Psoas muscle (tissue), 8 donors: ENCODE results near the gene POC1B. TPM values are rescaled to one million over a fixed set of nuclear protein-coding genes. Genes with fewer than 3 reads are reported as not detected.

Experiments
- ATAC-seq, 4 donors: fragments of 200-7000 bp; cut with Tn5 transposase; one replicate each; pipeline ENCODE4 v1.9.1; 2020; ENCODE audit warnings: moderate library complexity in 3 of 4, mild to moderate bottlenecking in 2 of 4
- DNase-seq, 2 donors: peaks; one replicate each; pipeline ENCODE4 v3.0.0-alpha.2; 2020
- H3K27ac ChIP-seq: fragments of 200-600 bp; one replicate; pipeline ENCODE4 v1.8.0; 2022
- H3K27me3 ChIP-seq, 3 donors: fragments of 200-600 bp in 1 of 3; one replicate each; pipeline versions ENCODE4 v1.6.1 to v1.8.0; 2013 to 2022; ENCODE audit warnings: low read length in 2 of 3, mild to moderate bottlenecking in 2 of 3, moderate library complexity in 1 of 3; ENCODE audit not compliant: insufficient read depth in 3 of 3
- H3K36me3 ChIP-seq, 2 donors: fragments of 200-600 bp in 1 of 2; one replicate each; pipeline versions ENCODE4 v1.6.1 to v1.8.0; 2013 to 2022; ENCODE audit warnings: low read depth in 1 of 2, mild to moderate bottlenecking in 1 of 2, moderate library complexity in 1 of 2; ENCODE audit not compliant: insufficient read depth in 1 of 2
- H3K4me1 ChIP-seq: fragments of 200-600 bp; one replicate; pipeline ENCODE4 v1.8.0; 2022
- H3K4me3 ChIP-seq: fragments of 200-600 bp; one replicate; pipeline ENCODE4 v1.8.0; 2022; ENCODE audit warnings: mild to moderate bottlenecking
- H3K9me3 ChIP-seq: fragments of 200-600 bp; one replicate; pipeline ENCODE4 v1.8.0; 2022
- WGBS, 3 donors: extraction: QIAGEN DNeasy Blood & Tissue Kit; methylation state at CpG; one replicate each; pipeline versions ENCODE4 v1.1.6 to v1.1.7; 2013; 5-methylcytosine and 5-hydroxymethylcytosine counted together
- intact Hi-C, 2 donors: fragments of 100-400 bp; cut with DNase I; formaldehyde crosslinking; loops; one replicate each; pipeline versions ENCODE4 v1.11.0 to v1.14.2; 2022
- polyA plus RNA-seq, 3 donors: library from polyadenylated mRNA; stranded (reverse); fragments of 200-250 nt; gene quantifications; one replicate each; pipeline ENCODE4 v1.2.3, GENCODE V29; 2013
- total RNA-seq, 4 donors: library from RNA; stranded (reverse); fragmentation: NEBNext Ultra II Directional in 2 of 4; extraction: Animal tissue kit (Norgen Biotek cat#: 25700) in 2 of 4; gene quantifications; one replicate each; pipeline versions ENCODE4 v1.2.1 to v1.2.4, GENCODE V29; 2021 to 2023
- TF ChIP-seq, protein P1 (sequence below): fragments of 200-600 bp; IDR thresholded peaks from one replicate; pipeline ENCODE4 v1.8.0; 2022; ENCODE audit warnings: antibody characterized with exemption
- donor health status: healthy with polysubstance abuse.
- donor health status: DM: no; HTN: no; CAD: no; lungs with moderate emphysema.
- donor health status: Bipolar disorder and iron deficiency.
- donor health status: healthy.
- donor health status: DM: yes; HTN: yes; CAD: no.
- donor health status: DM: no; HTN: no; CAD: no.
- donor health status: DM: no; HTN: no; CAD: no.
- donor health status: DM: yes; HTN: yes; CAD: no.

Gene POC1B
- total and polyA plus RNA-seq, 7 donors: 2.9 to 8.1 (median 5.3) TPM

DNA sequence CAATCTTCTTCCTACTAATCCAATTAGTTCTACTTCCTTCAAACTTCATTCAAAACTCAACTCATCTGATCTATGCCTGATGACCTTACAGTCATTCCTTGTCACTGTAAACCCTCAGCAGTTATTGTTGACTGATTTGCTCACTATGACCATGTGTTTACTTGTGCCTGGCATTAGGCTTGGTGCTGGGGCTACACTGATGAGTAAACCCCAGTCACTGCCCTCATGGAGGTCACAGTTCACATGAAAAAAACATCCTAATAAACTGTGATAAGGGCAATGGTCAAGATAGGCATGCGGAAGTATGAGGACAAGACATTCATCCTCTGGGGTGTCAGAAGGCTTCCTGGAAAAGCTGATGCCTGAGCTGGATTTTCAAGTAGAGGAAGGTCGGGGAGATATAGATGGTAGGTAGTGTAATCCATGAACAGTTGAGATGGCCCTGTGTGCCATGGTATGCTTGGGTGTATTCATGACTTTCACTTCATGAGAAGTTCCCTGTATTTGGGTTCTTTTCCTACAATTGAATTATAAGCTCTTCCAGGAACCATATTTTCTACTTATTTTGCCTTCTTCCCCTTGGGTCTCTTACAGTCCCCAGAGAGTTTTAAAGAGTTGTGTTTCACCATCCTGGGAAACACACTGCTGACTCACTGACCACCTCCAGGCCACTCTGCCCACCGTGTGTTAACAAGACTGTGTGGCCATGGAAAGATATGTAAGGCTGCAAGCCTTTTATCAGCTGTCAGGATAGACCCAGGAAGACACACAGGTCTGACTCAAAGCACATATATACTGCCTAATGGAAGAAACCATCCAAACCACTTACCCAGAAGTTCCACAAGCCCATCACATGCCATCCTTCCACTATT lies 134.8 kb downstream of the POC1B start:
- 78 to 81% (median 80%) methylated on average over 3 of the region's 3 CpGs for WGBS, 3 donors
- no peak overlapping the region for H3K27ac ChIP-seq
- H3K9me3 ChIP-seq: no peaks in the 10 kb centered on the region
- intact Hi-C loops: no loop called here
- no peak overlapping the region for H3K4me3 ChIP-seq
- peaks cover 6% of the 10 kb centered on the region for H3K4me1 ChIP-seq
- TF ChIP-seq, protein P1, sequence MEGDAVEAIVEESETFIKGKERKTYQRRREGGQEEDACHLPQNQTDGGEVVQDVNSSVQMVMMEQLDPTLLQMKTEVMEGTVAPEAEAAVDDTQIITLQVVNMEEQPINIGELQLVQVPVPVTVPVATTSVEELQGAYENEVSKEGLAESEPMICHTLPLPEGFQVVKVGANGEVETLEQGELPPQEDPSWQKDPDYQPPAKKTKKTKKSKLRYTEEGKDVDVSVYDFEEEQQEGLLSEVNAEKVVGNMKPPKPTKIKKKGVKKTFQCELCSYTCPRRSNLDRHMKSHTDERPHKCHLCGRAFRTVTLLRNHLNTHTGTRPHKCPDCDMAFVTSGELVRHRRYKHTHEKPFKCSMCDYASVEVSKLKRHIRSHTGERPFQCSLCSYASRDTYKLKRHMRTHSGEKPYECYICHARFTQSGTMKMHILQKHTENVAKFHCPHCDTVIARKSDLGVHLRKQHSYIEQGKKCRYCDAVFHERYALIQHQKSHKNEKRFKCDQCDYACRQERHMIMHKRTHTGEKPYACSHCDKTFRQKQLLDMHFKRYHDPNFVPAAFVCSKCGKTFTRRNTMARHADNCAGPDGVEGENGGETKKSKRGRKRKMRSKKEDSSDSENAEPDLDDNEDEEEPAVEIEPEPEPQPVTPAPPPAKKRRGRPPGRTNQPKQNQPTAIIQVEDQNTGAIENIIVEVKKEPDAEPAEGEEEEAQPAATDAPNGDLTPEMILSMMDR: no peak
- ATAC-seq (no peak), DNase-seq (no peak)
- H3K36me3 ChIP-seq: no peaks in the 10 kb centered on the region
- no peaks in the 10 kb centered on the region for H3K27me3 ChIP-seq

DNA sequence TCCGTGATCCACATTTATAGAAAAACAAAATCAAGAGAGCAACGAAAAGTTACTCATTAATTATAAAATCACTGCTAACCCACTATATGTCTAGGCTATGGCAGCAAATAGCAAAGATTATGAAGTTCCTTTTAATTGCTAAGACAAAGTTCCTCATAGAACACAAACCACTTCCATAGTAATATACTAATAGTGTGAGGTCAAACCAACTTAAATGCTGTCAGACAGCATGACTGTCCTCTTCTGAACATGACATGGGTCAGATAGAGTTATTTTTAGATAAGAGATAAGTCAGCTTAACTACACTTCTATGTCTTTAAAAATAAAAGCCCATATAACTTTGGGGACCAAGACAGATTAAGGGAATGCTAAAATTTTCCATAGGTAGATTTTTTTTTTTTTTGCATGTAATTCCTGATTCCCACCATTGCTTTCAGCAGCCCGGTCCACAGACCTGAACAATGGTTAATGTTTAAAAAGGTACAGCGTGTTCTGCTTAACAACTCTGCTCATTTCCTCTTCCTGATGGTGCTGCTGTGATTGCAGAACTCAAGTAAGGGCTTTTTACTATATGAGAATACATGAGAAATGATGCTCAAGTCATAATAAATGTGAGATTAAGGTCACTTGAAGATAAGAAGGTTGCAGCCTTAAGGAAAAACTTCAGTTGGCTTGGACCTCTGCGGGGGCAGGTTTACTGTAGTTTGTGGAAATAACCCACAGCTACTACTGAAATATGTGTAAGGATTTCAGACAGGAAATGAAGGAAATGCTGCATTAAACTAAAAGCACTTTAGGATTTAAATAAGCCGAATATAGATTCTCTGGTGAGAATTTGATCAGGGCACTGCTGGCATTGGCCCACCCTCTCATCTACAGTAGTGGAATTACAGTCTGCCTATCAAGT lies 135.8 kb downstream of the POC1B start:
- H3K27me3 ChIP-seq: no peaks in the 10 kb centered on the region
- no peak overlapping the region for H3K27ac ChIP-seq
- H3K4me3 ChIP-seq: no peak overlapping the region
- 70 to 76% (median 72%) methylated on average over 6 of the region's 6 CpGs for WGBS, 3 donors
- intact Hi-C loops: no loop called here
- DNase-seq (no peak), ATAC-seq (peak; percentile 21 to 87 (median 47))
- H3K9me3 ChIP-seq: no peaks in the 10 kb centered on the region
- H3K4me1 ChIP-seq: peaks cover 9% of the 10 kb centered on the region
- H3K36me3 ChIP-seq: no peaks in the 10 kb centered on the region
- TF ChIP-seq, protein P1: no peak

DNA sequence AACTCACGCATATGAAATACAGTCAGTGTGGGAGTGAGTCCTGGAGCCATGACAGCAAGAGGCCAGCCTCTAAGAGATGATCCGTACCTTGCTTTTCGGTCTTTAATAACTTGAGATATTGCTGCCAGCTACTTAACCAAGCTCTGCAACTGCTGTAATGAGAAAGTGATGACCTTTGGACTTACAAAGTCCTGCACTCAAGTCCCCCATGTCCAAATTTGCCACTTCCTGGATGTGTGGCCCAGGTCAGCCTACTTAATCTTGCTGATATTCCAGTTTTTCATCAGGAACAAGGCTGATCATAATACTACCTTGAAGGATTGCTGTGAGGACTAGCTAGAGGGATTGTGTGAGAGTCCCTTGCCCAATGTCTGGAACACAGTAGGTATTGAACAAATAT lies 139.7 kb downstream of the POC1B start:
- H3K27ac ChIP-seq: no peak overlapping the region
- no peaks in the 10 kb centered on the region for H3K27me3 ChIP-seq
- H3K9me3 ChIP-seq: no peaks in the 10 kb centered on the region
- DNase-seq: no peak
- TF ChIP-seq, protein P1: no peak
- no peak overlapping the region for H3K4me3 ChIP-seq
- no peak for ATAC-seq
- no peaks in the 10 kb centered on the region for H3K36me3 ChIP-seq
- H3K4me1 ChIP-seq: peaks cover 15% of the 10 kb centered on the region
- WGBS, 3 donors: 68 to 89% (median 71%) methylated on average over 3 of the region's 3 CpGs
- intact Hi-C loops: no loop called here

DNA sequence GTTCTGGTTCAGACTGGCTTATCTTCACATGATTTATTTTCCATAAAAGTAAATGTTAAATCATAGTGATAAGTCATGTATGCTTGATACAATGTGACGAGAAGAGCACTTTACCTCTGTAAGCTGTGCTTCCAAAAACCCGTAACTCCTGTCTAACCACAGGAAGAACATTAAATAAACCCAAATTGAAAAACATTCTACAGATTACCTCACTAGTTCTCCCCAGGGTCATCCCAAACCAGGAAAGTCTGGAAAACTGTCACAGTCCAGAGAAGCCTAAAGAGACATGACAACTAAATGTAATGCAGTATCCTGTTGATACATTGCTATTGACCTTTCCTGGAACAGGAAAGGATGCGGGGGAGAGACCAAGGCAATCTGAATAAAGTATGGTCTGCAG lies 141.0 kb downstream of the POC1B start:
- Histone ChIP-seq H3K4me1 (peaks cover 14% of the 10 kb centered on the region), H3K27ac (peak overlapping the region; percentile 30), H3K9me3 (no peaks in the 10 kb centered on the region), H3K27me3 (no peaks in the 10 kb centered on the region), H3K36me3 (no peaks in the 10 kb centered on the region), H3K4me3 (no peak overlapping the region)
- 70 to 78% (median 70%) methylated on average over 3 of the region's 3 CpGs for WGBS, 3 donors
- no peak for DNase-seq
- intact Hi-C loops: no loop called here
- TF ChIP-seq, protein P1: no peak
- no peak for ATAC-seq
